KBM-7 (cell line): ENCODE data around the gene VIPR2.

ENCODE experiments used
- DNase-seq: peaks from one replicate; pipeline ENCODE4 v3.0.0-alpha.2; 2015
- in situ Hi-C: fragments of 300-500 bp; cut with MboI; formaldehyde crosslinking; loops from 2 replicates; pipeline ENCODE4 v1.14.3; 2020; ENCODE audit warnings: low sequenced_read_pairs, low pct_unique_long_range_greater_than_20kb, mixed read lengths

VIPR2 gene

DNA sequence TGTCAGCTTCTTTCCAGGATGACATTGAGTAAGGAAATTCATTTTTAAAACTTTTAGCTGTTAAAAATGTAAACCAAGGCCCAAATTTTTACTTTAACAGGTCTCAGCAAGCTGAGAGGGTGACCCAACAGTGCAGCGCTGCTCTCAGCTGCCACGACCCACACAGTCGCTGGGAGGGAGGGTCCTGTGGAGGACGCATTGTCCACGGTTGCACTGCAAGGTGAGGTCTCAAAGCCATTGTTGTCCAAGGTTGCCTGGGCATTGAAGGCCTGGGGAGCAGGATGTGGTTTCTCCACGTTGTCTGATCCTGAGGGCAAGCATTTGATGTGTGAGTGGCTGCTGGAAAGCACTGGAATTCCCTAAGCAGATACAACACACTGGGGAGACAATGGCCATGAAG lies 15.1 kb upstream of the VIPR2 start:
- no peak for DNase-seq
- in situ Hi-C loops: no loop called here

DNA sequence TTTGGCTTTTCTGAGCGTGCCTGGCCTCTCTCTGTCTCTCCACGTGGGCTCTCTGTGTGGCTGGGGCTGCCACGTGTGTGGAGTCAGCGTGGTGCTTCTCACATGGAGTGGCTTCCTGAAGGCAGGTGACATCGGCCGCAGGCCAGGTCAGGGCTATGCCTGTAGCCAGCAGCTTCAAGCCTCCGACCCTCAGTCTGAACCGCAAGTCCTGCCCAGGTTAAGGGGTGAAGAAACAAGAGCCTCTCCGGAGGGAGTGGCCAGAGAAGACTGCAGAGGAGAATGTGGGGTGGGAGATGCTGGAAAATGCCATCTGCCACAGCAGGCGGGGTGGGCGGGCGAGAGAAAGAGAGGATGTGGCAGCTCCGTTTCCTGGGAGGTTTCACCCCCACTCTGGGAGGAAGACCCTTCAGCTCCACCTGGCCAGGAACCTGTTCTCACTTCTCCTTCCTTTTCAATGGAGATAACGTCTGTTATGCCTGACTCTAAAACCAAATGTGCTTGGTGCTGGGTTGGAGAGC lies 14.3 kb upstream of the VIPR2 start:
- in situ Hi-C loops: no loop called here

DNA sequence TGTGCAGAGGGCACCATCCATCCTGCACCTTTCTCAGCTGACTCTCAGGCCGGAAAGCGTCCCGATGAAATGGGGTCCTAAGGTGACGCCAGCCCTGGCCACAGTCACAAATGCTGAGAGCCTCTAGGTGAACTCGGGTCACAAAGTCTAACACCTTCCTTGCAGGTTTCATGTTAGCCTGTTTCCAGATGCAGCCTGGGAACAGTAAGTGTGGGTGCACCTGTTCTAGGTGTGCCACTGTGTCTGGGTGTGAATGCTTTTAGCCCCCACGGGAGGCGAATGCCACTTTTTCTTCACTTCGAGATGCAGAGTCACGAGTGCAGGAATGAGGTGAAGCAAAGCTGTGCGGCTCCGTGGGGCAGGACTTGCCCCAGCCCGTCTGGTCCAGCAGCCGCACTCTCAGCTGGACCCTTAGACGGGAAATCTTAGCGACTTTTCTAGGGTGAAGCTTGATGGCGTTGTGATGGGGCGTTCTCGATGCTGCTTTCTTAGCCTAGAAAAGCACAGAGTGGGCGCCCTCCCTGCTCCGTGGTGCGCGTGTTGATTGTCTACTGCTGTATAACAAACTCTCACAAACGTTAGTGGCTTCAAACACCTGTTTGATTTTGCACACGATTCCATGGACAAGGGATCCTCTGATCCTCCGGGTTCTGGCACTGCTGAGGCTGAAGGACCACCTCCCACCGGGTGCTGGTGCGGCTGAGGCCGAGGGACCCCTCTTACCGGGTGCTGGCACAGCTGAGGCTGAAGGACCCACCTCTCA lies 13.6 kb upstream of the VIPR2 start:
- in situ Hi-C loops: no loop called here
- DNase-seq: no peak

More for the DNA sequence above, 14.3 kb upstream of the VIPR2 start:
- DNase-seq: no peak

DNA sequence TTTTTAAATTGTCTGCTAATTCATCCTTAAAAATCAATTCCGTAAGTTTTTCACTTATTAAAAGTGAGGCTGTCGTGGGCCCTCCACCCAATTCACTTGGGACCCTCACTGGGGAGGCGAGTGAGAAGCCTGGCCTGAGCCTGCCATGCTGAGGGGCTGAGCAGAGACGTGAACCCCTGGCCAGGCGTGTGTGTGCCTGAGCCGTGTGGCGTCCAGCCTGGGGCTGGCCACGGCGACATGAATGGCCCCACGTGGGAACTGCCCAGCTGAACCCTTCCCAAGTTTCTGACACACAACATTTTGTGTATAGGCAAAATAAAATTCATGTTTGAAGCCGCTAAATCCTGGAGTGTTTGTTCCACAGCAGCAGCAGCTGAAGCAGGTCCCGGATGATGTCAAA lies 13.0 kb upstream of the VIPR2 start:
- DNase-seq: no peak
- in situ Hi-C loops: no loop called here

DNA sequence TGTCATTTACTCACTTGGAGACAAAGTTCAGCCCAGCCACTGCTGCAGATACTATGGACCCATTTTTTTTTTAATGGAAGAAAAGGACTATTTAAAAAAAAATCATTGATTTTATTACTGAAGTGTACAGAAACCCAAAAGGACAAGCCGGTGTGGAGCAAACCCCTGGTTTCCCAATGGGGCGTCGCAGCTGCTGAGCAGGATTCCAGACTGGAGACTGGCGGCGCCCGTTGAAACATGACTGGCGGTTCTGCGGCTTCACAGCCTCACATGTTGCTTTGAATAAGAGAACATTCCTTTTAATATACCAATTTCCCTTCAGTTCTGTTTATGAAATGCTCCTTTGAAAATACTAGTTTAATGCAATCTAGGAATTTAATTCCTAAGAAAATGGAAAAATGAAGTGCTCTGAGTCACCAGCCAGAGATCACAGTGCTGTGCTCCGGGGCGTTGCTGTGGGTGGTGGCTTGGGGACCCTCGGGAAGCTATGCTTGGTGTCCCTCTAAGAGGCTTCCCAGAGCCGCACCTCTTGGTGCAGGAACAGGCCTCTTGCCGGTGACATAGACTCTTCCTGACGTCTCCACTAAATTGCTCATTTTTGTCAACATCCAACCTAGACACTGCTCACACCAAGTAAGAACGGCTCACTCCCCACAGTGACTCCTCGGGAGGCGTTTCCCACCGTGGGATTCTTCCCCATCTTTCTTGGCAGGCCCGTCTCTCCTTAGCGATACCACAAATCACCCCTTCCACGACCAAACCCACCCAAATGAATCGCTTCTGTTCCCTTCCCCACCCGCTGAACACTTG lies 12.0 kb upstream of the VIPR2 start:
- in situ Hi-C loops: no loop called here
- DNase-seq: no peak

DNA sequence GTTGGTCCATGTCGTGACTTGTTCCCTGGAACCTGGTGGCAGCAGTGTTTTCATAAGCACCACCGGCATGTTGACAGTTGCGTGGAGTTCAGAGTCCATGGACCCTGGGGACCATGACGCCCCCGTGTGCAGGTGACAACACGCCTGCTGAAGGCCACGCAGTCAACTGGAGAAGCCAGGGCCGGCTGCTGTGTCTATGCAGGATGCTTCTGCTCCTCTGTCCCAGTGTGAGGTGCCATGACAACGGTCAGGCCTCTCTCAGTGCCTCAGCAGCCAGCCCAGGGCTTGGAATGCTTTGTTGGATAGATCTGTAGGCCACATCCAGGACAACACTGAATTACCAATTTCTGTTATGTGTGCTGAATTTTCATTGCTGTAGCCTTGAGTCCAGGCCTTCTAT lies 10.7 kb upstream of the VIPR2 start:
- in situ Hi-C loops: no loop called here
- DNase-seq: no peak

DNA sequence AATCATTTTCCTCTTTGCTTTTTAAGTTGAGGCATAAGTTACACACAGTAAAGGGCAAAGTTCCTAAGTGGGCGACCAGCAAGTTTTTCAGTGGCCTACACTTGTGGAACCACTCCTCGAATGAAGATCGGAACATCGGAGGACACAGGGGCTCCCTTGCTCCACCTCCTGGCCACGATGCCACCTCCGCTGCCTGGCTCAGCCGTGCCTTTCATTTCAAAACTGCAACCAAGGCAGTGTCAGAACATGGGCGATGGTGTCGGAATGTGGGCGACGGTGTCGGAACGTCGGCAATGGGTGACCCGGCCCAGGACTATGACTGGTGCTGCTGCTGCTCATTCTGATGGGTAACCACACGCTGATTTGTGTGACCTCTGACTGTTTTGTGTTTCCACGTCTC lies 9.6 kb upstream of the VIPR2 start:
- DNase-seq: no peak
- in situ Hi-C loops: no loop called here

DNA sequence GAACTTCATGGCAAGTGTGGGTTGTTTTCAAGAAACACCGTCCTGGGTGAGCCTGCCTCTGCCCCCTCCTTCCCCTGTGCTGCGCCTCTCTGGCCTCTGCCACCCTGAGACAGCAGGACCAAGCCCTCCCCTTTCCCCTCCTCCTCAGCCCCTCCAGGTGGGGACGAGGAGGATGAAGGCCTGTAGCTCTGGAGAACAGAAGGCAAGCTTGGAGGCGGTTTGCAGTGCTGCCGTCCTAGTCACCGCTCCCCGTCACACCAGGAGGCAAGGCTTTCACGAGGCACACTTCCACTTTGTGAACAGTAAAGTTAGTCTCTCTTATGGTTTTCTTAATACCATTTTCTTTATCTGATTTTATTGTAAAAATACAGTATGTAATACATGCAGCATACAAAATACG lies 8.8 kb upstream of the VIPR2 start:
- DNase-seq: no peak
- in situ Hi-C loops: no loop called here

DNA sequence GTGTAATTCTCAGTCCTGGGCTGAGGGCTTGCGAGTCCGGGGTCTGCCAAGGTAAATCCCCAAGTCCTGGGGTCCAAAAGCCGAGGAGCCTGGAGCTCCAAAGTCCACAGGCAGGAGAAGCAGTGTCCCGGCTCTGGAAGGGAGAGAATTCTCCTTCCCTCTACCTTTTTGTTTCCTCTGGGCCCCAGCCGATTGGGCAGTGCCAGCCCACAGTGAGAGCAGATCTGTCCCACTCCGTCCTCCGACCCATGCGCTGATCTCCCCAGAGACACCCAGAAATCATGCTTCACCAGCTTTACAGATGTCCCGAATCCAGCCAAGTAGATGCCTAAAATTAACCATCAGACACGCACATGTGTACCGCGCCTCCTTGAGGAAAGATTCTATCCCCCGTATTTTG lies 8.1 kb upstream of the VIPR2 start:
- no peak for DNase-seq
- in situ Hi-C loops: no loop called here

DNA sequence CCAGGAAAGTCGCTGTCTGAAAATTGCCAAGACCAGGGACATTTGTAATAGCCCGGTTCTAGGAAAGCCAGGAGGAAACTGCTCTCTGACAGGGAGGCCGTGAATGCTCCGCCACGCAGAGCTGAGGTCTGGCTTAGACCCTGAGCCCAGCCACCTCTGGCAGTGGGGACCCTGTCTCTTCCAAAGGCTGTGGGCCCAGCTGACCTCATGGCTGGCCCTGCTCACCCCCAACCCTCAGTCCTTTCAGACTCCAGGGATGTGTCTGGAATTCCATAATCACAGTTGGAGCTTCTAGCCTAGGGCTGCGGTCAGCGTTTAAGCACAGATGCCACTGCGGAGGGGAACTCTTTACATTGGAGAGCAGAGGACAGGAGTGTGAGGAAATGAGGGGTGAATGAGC lies 6.6 kb upstream of the VIPR2 start:
- in situ Hi-C loops: no loop called here
- no peak for DNase-seq

DNA sequence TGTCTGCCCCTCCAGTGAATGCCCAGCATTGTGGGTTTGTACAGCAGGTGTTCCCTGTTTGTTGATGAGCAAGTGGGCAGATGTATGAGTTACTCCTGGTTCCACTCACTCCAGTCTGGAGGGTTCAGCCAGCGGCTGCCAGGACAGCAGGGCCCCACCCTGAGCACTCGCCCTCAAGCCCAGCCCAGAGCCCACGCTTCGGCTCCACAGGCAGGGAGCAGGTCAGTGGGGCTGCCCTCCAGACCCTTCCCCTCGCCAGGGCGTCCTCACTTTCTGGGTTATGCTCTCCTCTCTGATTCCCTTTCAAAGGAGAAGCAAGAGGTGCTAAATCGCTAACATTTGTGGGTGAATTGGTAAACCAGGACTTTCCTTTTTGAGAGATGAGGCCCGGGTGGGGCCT lies 4.8 kb upstream of the VIPR2 start:
- in situ Hi-C loops: no loop called here
- no peak for DNase-seq

DNA sequence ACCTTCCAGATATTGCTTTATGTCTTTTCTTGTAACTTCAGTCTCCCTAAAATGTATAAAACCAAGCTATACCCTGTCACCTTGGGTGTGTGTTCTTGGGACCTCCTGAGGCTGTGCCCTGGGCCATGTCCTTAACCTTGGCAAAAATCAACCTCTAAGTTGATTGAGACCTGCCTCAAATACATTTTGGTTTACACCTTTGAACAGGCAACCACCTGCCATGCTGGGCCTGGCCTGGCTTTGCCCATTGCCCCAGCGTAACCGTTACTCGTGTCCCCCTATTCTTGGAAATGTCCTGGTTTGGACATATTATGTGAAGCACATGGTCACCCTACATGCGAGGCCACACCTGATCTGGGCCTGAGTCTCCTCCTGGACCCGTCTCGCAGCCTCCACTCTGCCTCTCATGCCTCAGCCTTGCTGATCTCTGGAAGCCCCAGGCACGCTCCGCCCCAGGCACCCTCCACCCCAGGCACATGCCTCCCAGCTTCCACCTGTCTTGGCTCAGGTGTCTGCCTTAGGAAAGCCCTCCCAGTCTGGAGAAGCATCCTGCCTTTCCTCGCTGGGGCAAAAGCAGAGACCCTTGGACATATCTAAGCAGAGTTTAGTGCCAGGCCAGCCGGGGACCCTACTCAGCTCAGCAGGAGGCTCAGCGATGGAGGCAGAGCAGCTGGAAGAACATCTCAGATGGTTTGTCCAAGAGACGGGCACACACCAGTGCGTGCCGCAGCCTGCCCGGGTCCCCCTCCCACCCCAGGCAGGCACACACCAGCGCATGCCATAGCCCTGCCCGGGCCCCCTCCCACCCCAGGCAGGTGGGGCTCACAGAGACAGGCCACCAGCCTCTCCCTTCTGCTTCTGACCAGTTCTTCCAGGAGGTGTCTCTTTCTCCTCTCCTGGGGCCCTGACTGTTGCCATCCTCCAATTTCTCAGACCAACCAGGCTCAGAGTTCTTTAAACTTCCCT lies 4.0 kb upstream of the VIPR2 start:
- in situ Hi-C loops: no loop called here

DNA sequence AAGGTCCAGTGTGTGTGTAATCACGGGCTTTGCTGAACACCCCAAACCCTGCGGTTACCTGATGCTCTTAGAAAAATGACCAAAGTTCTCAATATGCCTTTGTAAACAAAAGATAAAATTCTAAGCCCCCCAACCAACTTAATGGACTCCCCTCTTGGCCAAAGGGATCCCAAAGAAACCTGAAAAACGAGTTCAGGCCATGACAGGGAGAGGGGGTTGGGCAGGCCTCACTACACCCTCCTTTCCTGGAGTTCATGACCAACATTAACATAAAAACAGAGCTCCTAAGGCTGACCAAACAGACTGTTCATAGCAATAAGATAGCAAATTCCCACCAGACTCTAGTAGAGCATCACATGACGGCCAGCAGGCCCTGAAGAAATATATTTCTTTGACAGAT lies 3.0 kb upstream of the VIPR2 start:
- in situ Hi-C loops: no loop called here
- DNase-seq: no peak

More for the DNA sequence above, 4.0 kb upstream of the VIPR2 start:
- no peak for DNase-seq

DNA sequence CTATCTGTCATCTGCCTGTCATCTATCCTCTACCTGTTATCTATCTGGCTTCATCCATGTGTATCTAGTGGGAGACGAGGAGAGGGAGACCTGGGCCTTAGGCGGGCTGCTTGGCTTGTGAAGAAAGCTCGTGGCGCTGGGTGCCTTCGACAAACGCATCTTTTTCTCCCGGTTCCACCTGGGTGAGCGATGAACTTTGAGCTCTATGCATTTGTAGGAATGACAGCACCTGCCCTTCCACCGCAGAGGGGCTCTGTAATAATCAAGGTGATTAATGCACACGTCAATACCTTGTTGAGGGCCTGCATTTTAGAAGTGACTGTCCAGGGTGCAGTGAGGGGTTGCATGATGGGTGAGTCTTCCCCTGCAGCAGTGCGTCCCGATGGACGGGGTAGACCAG lies 2.6 kb upstream of the VIPR2 start:
- DNase-seq: no peak
- in situ Hi-C loops: no loop called here

DNA sequence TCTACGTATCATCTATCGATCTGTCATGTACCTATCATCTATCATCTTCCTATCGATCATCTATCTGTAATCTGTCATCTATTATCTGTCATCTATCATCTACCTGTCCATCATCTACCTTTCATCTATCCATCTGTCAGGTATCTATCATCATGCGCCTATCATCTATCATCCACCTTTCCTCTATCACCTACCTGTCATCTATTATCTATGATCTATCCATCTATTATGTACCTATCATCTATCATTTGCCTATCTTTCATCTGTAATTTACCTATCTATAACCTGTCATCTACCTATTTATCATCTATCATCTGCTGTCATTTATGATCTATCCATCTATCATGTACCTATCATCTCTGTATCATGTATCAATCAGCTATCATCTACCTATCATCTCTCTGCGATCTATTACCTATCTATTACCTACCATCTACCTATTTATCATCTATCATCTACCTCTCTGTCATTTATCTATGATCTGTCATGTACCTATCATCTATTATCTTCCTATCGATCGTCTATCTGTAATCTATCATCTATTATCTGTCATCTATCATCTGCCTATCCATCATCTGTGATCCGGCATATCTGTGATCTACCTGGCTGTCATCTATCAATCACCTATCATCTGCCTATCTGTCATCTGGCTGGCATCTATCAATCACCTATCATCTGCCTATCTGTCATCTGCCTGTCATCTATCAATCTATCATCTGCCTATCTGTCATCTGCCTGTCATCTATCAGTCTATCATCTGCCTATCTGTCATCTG lies 1.6 kb upstream of the VIPR2 start:
- DNase-seq: no peak
- in situ Hi-C loops: no loop called here

DNA sequence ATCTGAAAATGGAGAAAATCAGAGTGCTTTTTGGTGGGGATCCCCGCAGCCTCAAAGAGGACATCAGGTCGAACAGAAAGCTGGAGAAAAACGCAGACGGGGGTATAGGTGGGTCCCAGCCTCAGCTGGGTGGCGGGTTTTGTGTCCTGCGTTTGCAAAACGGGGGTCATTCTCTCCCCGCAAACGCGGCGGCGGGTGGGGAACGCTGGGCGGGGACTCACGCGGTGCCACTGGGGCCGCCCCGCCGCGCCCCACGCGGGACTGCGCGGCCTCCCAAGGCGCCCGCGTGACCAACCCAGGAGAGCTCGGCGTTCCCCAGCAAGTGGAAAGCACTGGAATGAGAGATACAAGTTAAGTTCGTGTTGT lies 806 bp upstream of the VIPR2 start:
- DNase-seq: no peak
- in situ Hi-C loops: no loop called here

DNA sequence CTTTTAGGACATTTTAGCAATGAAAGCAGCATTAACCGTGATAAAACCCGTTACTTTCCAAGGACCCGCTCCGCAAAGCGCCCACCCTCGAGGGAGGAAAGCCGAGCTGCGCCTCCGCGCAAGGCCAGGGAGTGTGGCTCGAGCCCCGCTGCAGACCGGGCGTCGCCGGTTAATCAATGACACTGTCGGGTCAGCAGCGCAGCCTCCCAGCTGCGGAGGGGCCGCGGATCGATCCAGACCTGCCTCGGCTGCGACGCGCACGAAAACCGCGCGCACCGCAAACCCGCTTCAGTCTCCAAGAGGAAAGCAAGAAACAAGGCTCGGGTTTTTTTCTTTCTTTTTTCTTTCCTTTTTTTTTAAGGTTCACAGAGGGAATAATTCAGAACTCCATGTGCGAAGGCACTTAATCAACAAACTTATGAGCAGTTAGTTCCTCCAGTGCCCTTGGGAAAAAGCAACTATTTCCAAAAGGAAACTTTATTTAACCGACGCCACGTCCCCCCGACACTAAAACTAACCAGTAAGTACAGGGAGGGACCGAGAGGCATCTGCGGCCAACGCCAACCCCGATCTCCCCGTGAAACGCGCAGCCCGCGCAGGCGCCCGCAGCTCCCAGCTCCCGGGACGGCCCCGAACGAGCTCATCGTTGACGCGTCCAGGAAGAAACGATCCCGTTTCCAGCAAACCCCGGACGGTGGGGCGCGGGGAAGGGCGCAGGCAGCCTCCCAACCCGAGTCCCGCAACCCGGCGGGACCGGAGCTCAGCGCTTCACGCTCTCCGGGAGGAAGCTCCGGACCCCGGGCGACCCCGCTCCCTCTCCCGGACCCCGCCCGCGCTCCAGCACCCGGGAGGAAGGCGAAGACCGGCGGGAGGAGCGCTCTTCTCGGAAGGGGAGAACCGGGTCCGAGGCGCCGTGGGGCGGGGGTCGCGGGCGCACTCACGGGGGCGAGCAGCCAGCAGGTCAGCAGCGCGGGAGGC lies 598 bp downstream of the VIPR2 start:
- DNase-seq: no peak
- in situ Hi-C loops: no loop called here

DNA sequence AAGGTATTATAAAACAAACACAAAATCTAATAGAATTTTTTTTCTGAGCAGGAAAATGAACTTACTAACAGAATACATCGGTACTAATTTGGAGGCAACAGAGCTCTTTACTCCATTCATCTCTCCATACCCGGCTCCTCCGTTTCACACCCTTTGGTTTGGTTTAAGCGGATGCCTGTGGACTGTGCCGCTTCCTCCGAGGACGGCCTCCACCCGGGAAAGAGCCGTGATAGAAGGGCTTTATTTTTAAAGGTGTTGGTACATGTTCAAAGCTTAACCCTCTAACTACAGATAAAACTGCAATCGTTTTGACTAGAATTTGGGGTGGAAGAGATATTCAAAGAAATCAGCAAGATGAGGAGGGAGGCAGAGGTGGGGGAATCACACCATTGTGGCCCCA lies 1.9 kb downstream of the VIPR2 start:
- no peak for DNase-seq
- in situ Hi-C loops: no loop called here
